GM12892 (cell line): Measurements from ENCODE around the gene C17orf75.

ENCODE experiments used
- POLR2A ChIP-seq: IDR thresholded peaks from 2 replicates; pipeline ENCODE4 v1.6.1; 2011; ENCODE audit warnings: low read depth, low read length, control low read depth
- POLR2AphosphoS5 ChIP-seq: IDR thresholded peaks from 2 replicates; pipeline ENCODE4 v1.6.1; 2011; ENCODE audit warnings: low read depth, low read length, control low read depth

GRCh38 chr17:32383926-32384434 lies 42.0 kb upstream of the C17orf75 start:
- TF ChIP-seq POLR2A (no peak), POLR2AphosphoS5 (no peak)
